ENCODE data around the gene C16orf46.
A peak's percentile ranks its signal among the peaks of the same experiment; 100 is the strongest.

The C16orf46 gene

DNA sequence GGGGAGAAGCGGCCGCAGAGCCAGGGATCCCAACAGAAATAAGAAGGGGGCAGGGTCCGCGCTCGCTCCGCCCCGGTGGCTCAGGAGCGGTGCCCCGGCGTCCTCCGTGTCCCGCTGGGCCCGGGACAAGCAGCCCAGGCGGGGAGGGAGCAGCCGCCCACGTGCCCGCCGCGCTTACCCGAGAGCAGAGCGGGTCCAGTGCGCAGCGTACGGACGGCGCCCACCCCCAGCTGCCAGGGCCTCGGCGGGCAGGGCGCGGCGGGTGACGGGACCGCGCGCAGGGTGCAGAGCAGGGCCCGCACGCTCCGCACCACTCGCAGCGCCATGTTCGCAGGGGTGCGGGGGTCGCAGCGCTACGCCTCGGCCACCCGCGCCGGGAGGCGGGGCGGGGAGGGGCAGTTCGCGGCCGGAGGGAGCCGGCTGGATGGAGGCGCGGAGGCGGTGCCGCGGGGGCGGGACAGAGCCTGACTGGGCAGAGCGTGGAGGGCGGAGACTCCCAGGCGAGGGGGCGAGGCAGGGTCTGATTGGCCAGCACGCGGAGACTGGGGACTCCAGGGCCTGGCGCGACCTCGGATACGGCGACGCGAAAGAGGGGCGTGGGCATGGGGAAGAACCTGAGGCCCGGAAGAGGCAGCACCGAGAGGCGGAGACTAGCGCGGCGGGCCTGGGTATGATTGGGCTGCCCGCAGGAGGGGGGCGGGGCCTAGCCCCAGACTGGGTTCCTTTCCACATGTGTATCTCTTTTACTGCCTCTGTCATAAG, 19.1 kb upstream of the C16orf46 start, which contains the start of gene GCSH:
Gene GCSH (minus strand): TSS at position 443 of the 762 bp plus-strand sequence. CDS start 117 bp downstream, at position 326.
- peak; percentile 96 for DNase-seq (ENCODE audit: low read depth)
- TF ChIP-seq, protein P1, sequence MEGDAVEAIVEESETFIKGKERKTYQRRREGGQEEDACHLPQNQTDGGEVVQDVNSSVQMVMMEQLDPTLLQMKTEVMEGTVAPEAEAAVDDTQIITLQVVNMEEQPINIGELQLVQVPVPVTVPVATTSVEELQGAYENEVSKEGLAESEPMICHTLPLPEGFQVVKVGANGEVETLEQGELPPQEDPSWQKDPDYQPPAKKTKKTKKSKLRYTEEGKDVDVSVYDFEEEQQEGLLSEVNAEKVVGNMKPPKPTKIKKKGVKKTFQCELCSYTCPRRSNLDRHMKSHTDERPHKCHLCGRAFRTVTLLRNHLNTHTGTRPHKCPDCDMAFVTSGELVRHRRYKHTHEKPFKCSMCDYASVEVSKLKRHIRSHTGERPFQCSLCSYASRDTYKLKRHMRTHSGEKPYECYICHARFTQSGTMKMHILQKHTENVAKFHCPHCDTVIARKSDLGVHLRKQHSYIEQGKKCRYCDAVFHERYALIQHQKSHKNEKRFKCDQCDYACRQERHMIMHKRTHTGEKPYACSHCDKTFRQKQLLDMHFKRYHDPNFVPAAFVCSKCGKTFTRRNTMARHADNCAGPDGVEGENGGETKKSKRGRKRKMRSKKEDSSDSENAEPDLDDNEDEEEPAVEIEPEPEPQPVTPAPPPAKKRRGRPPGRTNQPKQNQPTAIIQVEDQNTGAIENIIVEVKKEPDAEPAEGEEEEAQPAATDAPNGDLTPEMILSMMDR (IDR thresholded peaks at IDR 0.05; ENCODE audit: low read depth, low read length, missing control alignments), result no peak
- H3K4me3 ChIP-seq (ENCODE audit: low read depth, low read length), result peak within 1 kb of the TSS; percentile 88

DNA sequence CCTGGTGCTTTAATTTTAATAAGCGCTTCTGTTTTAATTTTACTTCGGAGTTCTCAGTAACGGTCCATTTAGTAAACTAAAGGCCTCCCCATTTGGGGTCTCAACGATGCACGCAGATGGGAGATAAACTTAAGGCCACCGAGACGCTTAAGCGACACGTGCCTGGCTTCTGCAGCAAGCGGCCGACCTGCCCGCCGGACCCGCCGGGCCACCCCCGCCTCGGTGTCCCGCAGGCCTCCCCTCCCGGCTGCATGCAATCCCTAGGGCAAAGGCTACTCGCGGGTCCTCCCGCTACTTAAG, 18.6 kb upstream of the C16orf46 start:
- no peak for DNase-seq (ENCODE audit: low read depth)
- TF ChIP-seq, protein P1 (IDR thresholded peaks at IDR 0.05; ENCODE audit: low read depth, low read length, missing control alignments), result no peak
- peak overlapping the region; percentile 88 for H3K4me3 ChIP-seq (ENCODE audit: low read depth, low read length)

DNA sequence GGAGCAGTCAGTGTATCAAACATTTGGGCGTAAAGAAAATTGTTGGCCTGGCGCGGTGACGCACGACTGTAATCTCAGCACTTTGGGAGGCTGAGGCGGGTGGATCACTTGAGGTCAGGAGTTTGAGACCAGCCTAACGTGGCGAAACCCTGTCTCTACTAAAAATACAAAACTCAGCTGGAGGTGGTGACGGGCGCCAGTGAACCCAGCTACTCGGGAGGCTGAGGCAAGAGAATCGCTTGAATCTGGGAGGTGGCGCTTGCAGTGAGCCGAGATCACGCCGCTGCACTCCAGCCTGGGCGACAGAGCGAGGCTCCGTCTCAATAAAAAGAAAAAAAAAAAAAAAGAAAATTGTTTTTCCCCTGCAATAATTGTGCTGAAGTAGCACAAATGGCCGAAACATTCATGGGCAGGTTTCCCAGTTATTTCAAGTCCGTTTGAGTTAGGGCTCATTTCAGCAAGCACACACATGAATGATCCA, 17.8 kb upstream of the C16orf46 start:
- TF ChIP-seq, protein P1 (IDR thresholded peaks at IDR 0.05; ENCODE audit: low read depth, low read length, missing control alignments), result no peak
- no peak for DNase-seq (ENCODE audit: low read depth)
- H3K4me3 ChIP-seq (ENCODE audit: low read depth, low read length), result peak overlapping the region; percentile 88; the same call in 1 of the 2 replicates

DNA sequence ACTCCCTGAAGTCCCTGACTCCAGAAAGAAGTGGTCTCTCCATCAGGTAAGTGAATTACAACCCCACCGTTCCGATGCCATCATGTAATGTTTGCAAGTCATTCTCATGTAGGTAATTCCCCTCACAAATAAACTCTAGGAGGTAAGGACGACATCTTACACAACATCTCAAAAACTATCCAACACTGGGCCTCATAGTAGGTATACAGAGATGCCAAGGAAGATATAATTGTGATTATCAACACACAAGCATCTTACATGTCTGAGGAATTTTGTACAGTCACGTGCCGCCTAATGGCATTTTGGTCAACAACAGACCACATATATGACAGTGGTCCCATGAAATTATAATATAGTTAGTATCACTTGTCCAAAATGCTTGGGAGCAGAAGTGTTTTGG, 11.8 kb upstream of the C16orf46 start:
- no peak overlapping the region for H3K4me3 ChIP-seq (ENCODE audit: low read depth, low read length)
- TF ChIP-seq, protein P1 (IDR thresholded peaks at IDR 0.05; ENCODE audit: low read depth, low read length, missing control alignments), result no peak
- no peak for DNase-seq (ENCODE audit: low read depth)

DNA sequence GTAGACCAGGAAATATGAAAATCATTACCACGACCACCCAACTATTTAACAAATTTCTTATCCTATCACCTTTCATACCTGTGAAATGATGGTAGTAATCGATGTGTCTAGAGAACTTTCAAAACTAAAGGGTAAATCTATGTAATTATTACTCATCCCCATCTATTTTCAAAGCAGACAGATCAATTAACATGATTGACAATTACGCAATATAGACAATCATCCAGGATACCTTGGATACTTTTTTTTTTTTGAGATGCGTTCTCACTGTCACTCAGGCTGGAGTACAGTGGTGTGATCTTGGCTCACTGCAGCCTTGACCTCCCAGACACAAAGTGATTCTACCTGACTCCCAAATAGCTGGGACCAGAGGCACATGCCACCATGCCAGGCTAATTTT, 4.0 kb upstream of the C16orf46 start:
- H3K4me3 ChIP-seq (ENCODE audit: low read depth, low read length), result no peak overlapping the region
- DNase-seq (ENCODE audit: low read depth), result no peak
- TF ChIP-seq, protein P1 (IDR thresholded peaks at IDR 0.05; ENCODE audit: low read depth, low read length, missing control alignments), result no peak

DNA sequence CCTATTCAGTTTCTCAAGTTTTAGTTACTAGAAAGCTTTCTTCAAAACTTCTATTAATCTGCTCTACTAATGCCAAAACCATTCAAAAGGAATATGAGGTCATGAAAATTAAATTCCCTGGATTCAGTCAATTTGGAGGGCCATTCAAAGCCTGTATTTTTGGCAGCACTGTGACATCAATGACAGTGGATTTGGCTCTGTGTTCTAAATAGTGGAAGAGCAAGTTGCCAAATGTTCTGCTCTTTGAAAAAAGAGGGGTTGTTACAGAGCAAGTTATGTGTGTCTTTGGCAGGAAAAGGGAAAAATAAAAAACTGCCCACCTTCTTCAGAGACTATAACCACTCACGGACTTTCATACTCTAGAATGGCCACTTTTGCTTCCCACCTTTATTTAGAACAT, 3.2 kb upstream of the C16orf46 start:
- H3K4me3 ChIP-seq (ENCODE audit: low read depth, low read length), result no peak overlapping the region
- no peak for DNase-seq (ENCODE audit: low read depth)
- TF ChIP-seq, protein P1 (IDR thresholded peaks at IDR 0.05; ENCODE audit: low read depth, low read length, missing control alignments), result no peak
